ENCODE measurements around the gene ABHD8. TPM values are rescaled to one million over a fixed set of nuclear protein-coding genes. Genes with fewer than 3 reads are reported as not detected.

ABHD8 gene, protein sequence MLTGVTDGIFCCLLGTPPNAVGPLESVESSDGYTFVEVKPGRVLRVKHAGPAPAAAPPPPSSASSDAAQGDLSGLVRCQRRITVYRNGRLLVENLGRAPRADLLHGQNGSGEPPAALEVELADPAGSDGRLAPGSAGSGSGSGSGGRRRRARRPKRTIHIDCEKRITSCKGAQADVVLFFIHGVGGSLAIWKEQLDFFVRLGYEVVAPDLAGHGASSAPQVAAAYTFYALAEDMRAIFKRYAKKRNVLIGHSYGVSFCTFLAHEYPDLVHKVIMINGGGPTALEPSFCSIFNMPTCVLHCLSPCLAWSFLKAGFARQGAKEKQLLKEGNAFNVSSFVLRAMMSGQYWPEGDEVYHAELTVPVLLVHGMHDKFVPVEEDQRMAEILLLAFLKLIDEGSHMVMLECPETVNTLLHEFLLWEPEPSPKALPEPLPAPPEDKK
- 10 to 100 TPM; 12.4 to 12.9 TPM for total RNA-seq

GRCh38 chr19:17303167-17303939 lies at the start of gene ABHD8:
TSS of gene ABHD8 (minus strand) at chr19:17303425. CDS start at chr19:17301616, 1,809 bp downstream.
- H3K9me3 Mint-ChIP-seq, result no peaks in the 10 kb centered on the region
- POLR2A ChIA-PET, result interaction anchor here (0.9 to 1.2 kb wide), 4 partner anchors 9 to 102 kb away, joined by 3 to 4 read pairs (median 4); partner anchors contain the start of genes ANO8 and BST2
- H3K27ac Mint-ChIP-seq, result peak within 1 kb of the TSS; percentile 65
- ATAC-seq (ENCODE audit: low read depth), result peak; percentile 70
- H3K27me3 Mint-ChIP-seq, result no peaks in the 10 kb centered on the region
- peaks cover 27% of the 10 kb centered on the region for H3K4me1 Mint-ChIP-seq
- peak within 1 kb of the TSS; percentile 73 for H3K4me3 Mint-ChIP-seq
- DNase-seq, result peak; percentile 95
- peaks cover 4% of the 10 kb centered on the region for H3K36me3 Mint-ChIP-seq

- ATAC-seq (ENCODE audit: low read depth), result no peak
- Mint-ChIP-seq H3K4me1 (peaks cover 16% of the 10 kb centered on the region), H3K27ac (no peak overlapping the region), H3K27me3 (peaks cover 32% of the 10 kb centered on the region), H3K9me3 (no peaks in the 10 kb centered on the region), H3K36me3 (no peaks in the 10 kb centered on the region), H3K4me3 (no peak overlapping the region)
- no peak for DNase-seq
- POLR2A ChIA-PET, result no interaction called here
Measured at GRCh38 chr19:17352608-17353280, 49.5 kb upstream of the ABHD8 start.

GRCh38 chr19:17351815-17352435 lies 48.7 kb upstream of the ABHD8 start:
- H3K4me1 Mint-ChIP-seq, result peaks cover 19% of the 10 kb centered on the region
- peak overlapping the region; percentile 39 for H3K4me3 Mint-ChIP-seq
- POLR2A ChIA-PET, result no interaction called here
- H3K36me3 Mint-ChIP-seq, result no peaks in the 10 kb centered on the region
- H3K27me3 Mint-ChIP-seq, result peaks cover 32% of the 10 kb centered on the region
- no peak for DNase-seq
- H3K27ac Mint-ChIP-seq, result peak overlapping the region; percentile 42
- no peaks in the 10 kb centered on the region for H3K9me3 Mint-ChIP-seq
- ATAC-seq (ENCODE audit: low read depth), result no peak

GRCh38 chr19:17348700-17349099 lies 45.5 kb upstream of the ABHD8 start:
- peaks cover 32% of the 10 kb centered on the region for H3K27me3 Mint-ChIP-seq
- H3K9me3 Mint-ChIP-seq, result no peaks in the 10 kb centered on the region
- peak overlapping the region; percentile 39 for H3K4me3 Mint-ChIP-seq
- POLR2A ChIA-PET, result interaction anchor here (0.6 to 0.7 kb wide), 2 partner anchors 11 to 42 kb away, joined by 3 read pairs; no protein-coding TSS in a partner anchor
- H3K4me1 Mint-ChIP-seq, result peaks cover 28% of the 10 kb centered on the region
- H3K36me3 Mint-ChIP-seq, result no peaks in the 10 kb centered on the region
- ATAC-seq (ENCODE audit: low read depth), result no peak
- H3K27ac Mint-ChIP-seq, result no peak overlapping the region
- no peak for DNase-seq

DNA sequence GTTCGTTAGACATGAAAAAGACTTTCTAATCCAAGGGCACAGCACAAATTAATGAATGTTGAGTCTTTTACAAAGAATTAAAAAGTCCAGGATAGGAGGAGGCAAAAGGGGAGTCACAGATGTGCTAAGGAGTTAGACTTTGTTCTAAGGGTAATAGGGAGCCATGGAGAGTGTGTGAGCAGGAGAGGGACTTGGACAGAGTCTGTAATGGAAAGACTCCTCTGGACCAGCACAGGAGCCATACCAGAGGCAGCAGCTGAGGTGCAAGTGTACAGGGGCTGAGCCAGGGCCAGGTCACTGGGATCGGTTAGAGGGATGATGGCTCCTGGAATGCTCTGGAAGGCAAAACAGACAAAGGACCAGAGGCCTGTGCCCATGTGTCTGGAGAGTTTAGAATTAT lies 44.7 kb upstream of the ABHD8 start:
- Mint-ChIP-seq H3K27me3 (peaks cover 32% of the 10 kb centered on the region), H3K9me3 (no peaks in the 10 kb centered on the region), H3K27ac (no peak overlapping the region), H3K36me3 (no peaks in the 10 kb centered on the region), H3K4me3 (no peak overlapping the region), H3K4me1 (peaks cover 28% of the 10 kb centered on the region)
- ATAC-seq (ENCODE audit: low read depth), result no peak
- DNase-seq, result no peak
- POLR2A ChIA-PET, result no interaction called here

- Mint-ChIP-seq H3K27me3 (peaks cover 32% of the 10 kb centered on the region), H3K4me3 (no peak overlapping the region), H3K36me3 (no peaks in the 10 kb centered on the region), H3K9me3 (no peaks in the 10 kb centered on the region), H3K4me1 (peaks cover 28% of the 10 kb centered on the region), H3K27ac (no peak overlapping the region)
- DNase-seq (no peak), ATAC-seq (ENCODE audit: low read depth) (no peak)
- POLR2A ChIA-PET, result interaction anchor here (1.2 kb wide), 1 partner anchor 35 kb away, joined by 4 read pairs; no protein-coding TSS in a partner anchor
Measured at GRCh38 chr19:17347361-17347760, 44.1 kb upstream of the ABHD8 start.

- POLR2A ChIA-PET, result interaction anchor here (0.7 to 1.2 kb wide), 3 partner anchors 37 to 73 kb away, joined by 3 to 4 read pairs (median 4); no protein-coding TSS in a partner anchor
- H3K36me3 Mint-ChIP-seq, result no peaks in the 10 kb centered on the region
- peak overlapping the region; percentile 70 for H3K27ac Mint-ChIP-seq
- peaks cover 27% of the 10 kb centered on the region for H3K27me3 Mint-ChIP-seq
- DNase-seq (peak; percentile 88), ATAC-seq (ENCODE audit: low read depth) (peak; percentile 95)
- H3K4me1 Mint-ChIP-seq, result peaks cover 20% of the 10 kb centered on the region
- no peak overlapping the region for H3K4me3 Mint-ChIP-seq
- H3K9me3 Mint-ChIP-seq, result no peaks in the 10 kb centered on the region
Measured at GRCh38 chr19:17346109-17346671, 43.0 kb upstream of the ABHD8 start.

DNA sequence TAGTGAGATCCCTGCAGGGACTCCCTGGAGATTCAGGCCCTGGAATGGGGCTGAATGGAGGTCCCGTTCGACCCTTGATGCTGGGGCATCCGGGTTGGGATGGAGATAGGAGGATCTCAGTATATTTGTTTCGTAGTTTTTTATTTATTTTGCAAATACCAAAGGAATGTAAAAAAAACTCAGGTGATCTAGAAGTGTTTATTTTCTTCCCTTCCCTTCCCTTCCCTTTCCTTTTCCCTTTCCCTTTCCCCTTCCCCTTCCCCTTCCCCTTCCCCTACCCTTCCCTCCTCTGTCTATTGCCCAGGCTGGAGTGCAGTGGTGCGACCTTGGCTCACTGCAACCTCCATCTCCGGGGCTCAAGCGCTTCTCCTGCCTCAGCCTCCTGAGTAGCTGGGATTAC lies 38.6 kb upstream of the ABHD8 start:
- no peak for ATAC-seq (ENCODE audit: low read depth)
- peaks cover 16% of the 10 kb centered on the region for H3K4me1 Mint-ChIP-seq
- H3K9me3 Mint-ChIP-seq, result no peaks in the 10 kb centered on the region
- POLR2A ChIA-PET, result interaction anchor here (0.5 kb wide), 1 partner anchor 13 kb away, joined by 3 read pairs; no protein-coding TSS in a partner anchor
- no peak overlapping the region for H3K27ac Mint-ChIP-seq
- no peak overlapping the region for H3K4me3 Mint-ChIP-seq
- H3K27me3 Mint-ChIP-seq, result no peaks in the 10 kb centered on the region
- H3K36me3 Mint-ChIP-seq, result no peaks in the 10 kb centered on the region
- DNase-seq, result no peak

- no peak for DNase-seq
- peaks cover 16% of the 10 kb centered on the region for H3K4me1 Mint-ChIP-seq
- no peaks in the 10 kb centered on the region for H3K9me3 Mint-ChIP-seq
- no peak overlapping the region for H3K27ac Mint-ChIP-seq
- no peak for ATAC-seq (ENCODE audit: low read depth)
- H3K27me3 Mint-ChIP-seq, result no peaks in the 10 kb centered on the region
- no peak overlapping the region for H3K4me3 Mint-ChIP-seq
- POLR2A ChIA-PET, result no interaction called here
- H3K36me3 Mint-ChIP-seq, result no peaks in the 10 kb centered on the region
Measured at GRCh38 chr19:17341386-17341785, 38.2 kb upstream of the ABHD8 start.

DNA sequence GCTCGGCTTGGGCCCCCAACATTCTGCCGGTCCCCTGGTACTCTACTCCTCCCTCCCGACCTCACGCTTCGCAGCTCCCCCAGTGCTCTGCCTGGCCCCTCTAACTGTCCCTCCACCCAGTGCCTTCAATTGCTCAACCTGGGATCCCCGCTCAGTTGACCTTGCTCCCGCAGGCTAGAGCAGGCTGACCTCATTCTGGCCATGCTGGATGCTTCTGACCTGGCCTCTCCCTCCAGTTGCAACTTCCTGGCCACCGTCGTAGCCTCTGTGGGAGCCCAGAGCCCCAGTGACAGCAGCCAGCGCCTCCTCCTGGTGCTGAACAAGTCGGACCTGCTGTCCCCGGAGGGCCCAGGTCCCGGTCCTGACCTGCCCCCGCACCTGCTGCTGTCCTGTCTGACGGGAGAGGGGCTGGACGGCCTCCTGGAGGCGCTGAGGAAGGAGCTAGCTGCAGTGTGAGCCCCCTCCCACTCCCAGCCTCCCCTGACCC lies 37.7 kb upstream of the ABHD8 start:
- Mint-ChIP-seq H3K27ac (no peak overlapping the region), H3K27me3 (no peaks in the 10 kb centered on the region)

DNA sequence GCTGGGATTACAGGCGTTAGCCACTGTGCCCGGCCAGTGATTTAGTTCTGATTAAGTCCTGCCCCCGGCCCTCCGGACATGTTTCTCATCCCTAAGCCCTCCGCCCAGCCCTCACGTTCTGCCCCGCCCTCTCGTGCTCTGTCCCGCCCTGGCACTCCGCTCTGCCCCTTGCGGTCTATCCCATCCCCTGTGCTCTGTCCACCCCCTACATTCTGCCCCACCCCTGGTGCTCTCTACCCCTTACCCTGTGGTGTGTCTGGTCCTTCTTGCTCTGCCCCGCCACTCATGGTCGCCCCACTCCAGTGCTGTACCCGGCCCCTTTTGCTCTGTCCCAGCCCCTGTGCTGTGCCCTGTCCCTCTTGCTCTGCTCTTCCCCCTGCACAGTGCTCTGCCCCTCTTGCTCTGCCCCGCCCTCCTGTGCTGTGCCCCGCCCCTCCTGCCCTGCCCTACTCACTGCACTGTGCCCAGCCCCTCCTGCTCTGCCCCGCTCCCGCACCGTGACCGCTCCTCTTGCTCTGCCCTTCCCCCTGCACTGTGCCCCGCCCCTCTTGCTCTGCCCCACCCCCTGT lies 37.2 kb upstream of the ABHD8 start:
- Mint-ChIP-seq H3K27me3 (no peaks in the 10 kb centered on the region), H3K9me3 (no peaks in the 10 kb centered on the region), H3K4me1 (peaks cover 13% of the 10 kb centered on the region), H3K27ac (no peak overlapping the region), H3K4me3 (no peak overlapping the region), H3K36me3 (no peaks in the 10 kb centered on the region)
- POLR2A ChIA-PET, result no interaction called here
- no peak for DNase-seq
- ATAC-seq (ENCODE audit: low read depth), result no peak

More for the DNA sequence above, 37.7 kb upstream of the ABHD8 start:
- Mint-ChIP-seq H3K4me1 (peaks cover 13% of the 10 kb centered on the region), H3K4me3 (no peak overlapping the region), H3K36me3 (no peaks in the 10 kb centered on the region), H3K9me3 (no peaks in the 10 kb centered on the region)
- DNase-seq (no peak), ATAC-seq (ENCODE audit: low read depth) (no peak)
- POLR2A ChIA-PET, result no interaction called here

DNA sequence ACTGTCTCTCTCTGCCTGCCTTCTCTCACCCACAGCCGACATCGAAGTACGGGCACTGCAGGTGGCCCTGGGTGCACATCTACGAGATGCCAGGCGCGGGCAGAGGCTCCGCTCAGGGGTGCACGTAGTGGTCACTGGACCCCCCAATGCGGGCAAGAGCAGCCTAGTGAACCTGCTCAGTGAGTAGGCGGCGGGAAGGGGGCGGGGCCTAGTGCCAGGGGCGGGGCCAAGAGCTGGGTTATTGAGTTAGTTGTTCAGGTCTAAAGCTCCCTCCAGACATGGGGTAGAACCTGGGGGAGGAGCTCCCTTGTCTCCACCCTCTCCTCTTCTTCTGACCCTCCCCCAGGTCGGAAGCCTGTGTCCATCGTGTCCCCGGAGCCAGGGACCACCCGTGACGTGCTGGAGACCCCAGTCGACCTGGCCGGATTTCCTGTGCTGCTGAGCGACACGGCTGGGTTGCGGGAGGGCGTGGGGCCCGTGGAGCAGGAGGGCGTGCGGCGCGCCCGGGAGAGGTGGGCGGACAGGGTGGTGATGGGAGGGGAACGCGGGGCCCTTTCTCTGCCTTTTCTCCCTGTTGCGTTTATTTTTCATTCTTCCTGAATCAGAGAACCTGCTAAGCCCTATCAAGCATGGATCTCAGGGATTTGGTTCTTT lies 36.0 kb upstream of the ABHD8 start:
- Mint-ChIP-seq H3K9me3 (no peaks in the 10 kb centered on the region), H3K4me3 (peak overlapping the region; percentile 91), H3K4me1 (peaks cover 19% of the 10 kb centered on the region), H3K27ac (no peak overlapping the region), H3K27me3 (no peaks in the 10 kb centered on the region), H3K36me3 (no peaks in the 10 kb centered on the region)
- no peak for ATAC-seq (ENCODE audit: low read depth)
- POLR2A ChIA-PET, result interaction anchor here (1.6 kb wide), 1 partner anchor 57 kb away, joined by 3 read pairs; the partner anchor contains the start of gene ANKLE1
- no peak for DNase-seq

Data from activated naive CD8-positive, alpha-beta T cell treated with anti-CD3 and anti-CD28 coated beads, Interleukin-2, amount 10 ng/mL, durations not matched to agents 7 days and 5 days (primary cell).